Esophagus squamous epithelium (tissue), 5 donors: ENCODE measurements around the gene ITGA7. TPM values are rescaled to one million over a fixed set of nuclear protein-coding genes. Genes with fewer than 3 reads are reported as not detected.

Experiments
- DNase-seq: peaks from one replicate; lab custom pipeline; 2025; lab: John Stamatoyannopoulos, UW
- H3K27ac ChIP-seq, 4 donors: fragments of 200-600 bp; sonication (generic); one replicate each; pipeline ENCODE4 v1.5.1; 2016 to 2019; ENCODE audit warnings: mild to moderate bottlenecking in 1 of 4
- H3K27me3 ChIP-seq, 4 donors: fragments of 200-600 bp; sonication (generic); 1 replicate in 3 of 4; 2 replicates in 1 of 4; pipeline versions ENCODE4 v1.5.1 to v1.6.0; 2017 to 2021; ENCODE audit warnings: antibody characterized with exemption in 1 of 4
- H3K36me3 ChIP-seq, 3 donors: fragments of 200-600 bp; sonication (generic); one replicate each; pipeline ENCODE4 v1.5.1; 2016 to 2019
- H3K4me1 ChIP-seq, 3 donors: fragments of 200-600 bp; sonication (generic); one replicate each; pipeline ENCODE4 v1.5.1; 2017 to 2019
- H3K4me3 ChIP-seq, 4 donors: fragments of 200-600 bp; sonication (generic); 1 replicate in 3 of 4; 2 replicates in 1 of 4; pipeline ENCODE4 v1.5.1; 2016 to 2019; ENCODE audit warnings: mild to moderate bottlenecking in 2 of 4, moderate library complexity in 1 of 4
- H3K9me3 ChIP-seq, 3 donors: fragments of 200-600 bp; sonication (generic); one replicate each; pipeline ENCODE4 v1.5.1; 2016 to 2019
- CTCF ChIP-seq, 6 experiments: fragments of 450-650 bp in 4 of 6; fragments of 200-600 bp in 2 of 6; sonication (generic) in 2 of 6; IDR thresholded peaks; one replicate each; pipeline ENCODE4 v1.5.1; 2016 to 2019; ENCODE audit warnings: antibody characterized with exemption in 6 of 6, mild to moderate bottlenecking in 4 of 6, moderate library complexity in 4 of 6
- POLR2A ChIP-seq, 4 donors: fragments of 450-650 bp; IDR thresholded peaks; one replicate each; pipeline ENCODE4 v1.6.1; 2017; ENCODE audit warnings: antibody characterized with exemption in 4 of 4, mild to moderate bottlenecking in 4 of 4, moderate library complexity in 3 of 4
- WGBS, 2 donors: methylation state at CpG; one replicate each; pipeline ENCODE4 v1.1.5; 2018; 5-methylcytosine and 5-hydroxymethylcytosine counted together
- intact Hi-C: fragments of 100-400 bp; cut with DNase I; formaldehyde crosslinking; loops from one replicate; pipeline ENCODE4 v1.15.0; 2022
- total RNA-seq, 4 donors: library from RNA; depleted of rRNA; stranded (reverse); fragments of >200 nt; gene quantifications; one replicate each; pipeline ENCODE4 v1.1.0, GENCODE V29; 2016
- donor health status: DM: yes; HTN: yes; CAD: no.

The ITGA7 gene
- total RNA-seq, 4 donors from 2014 or later = 1.1 to 26.3 (median 10.5) TPM

- no peak for TF ChIP-seq POLR2A (IDR thresholded peaks at IDR 0.05)
- TF ChIP-seq CTCF (IDR thresholded peaks at IDR 0.05) = no peak
- Histone ChIP-seq H3K4me1 (peaks cover 12 to 42% (median 15%) of the 10 kb centered on the region in 3 donors), H3K27me3 (peaks cover 0 to 38% (median 1%) of the 10 kb centered on the region in 4 donors), H3K4me3 (peak overlapping the region; percentile 33 to 65 (median 58)), H3K9me3 (no peaks in the 10 kb centered on the region), H3K27ac (peak overlapping the region; percentile 50 to 88 (median 84)), H3K36me3 (no peaks in the 10 kb centered on the region)
- intact Hi-C loops = no loop called here
- WGBS, 2 donors = 15 to 25% methylated on average over 2 to 9 of the region's 22 CpGs
- DNase-seq = no peak
Observed at GRCh38 chr12:55707219-55707671, 459 bp downstream of the ITGA7 start.

DNA sequence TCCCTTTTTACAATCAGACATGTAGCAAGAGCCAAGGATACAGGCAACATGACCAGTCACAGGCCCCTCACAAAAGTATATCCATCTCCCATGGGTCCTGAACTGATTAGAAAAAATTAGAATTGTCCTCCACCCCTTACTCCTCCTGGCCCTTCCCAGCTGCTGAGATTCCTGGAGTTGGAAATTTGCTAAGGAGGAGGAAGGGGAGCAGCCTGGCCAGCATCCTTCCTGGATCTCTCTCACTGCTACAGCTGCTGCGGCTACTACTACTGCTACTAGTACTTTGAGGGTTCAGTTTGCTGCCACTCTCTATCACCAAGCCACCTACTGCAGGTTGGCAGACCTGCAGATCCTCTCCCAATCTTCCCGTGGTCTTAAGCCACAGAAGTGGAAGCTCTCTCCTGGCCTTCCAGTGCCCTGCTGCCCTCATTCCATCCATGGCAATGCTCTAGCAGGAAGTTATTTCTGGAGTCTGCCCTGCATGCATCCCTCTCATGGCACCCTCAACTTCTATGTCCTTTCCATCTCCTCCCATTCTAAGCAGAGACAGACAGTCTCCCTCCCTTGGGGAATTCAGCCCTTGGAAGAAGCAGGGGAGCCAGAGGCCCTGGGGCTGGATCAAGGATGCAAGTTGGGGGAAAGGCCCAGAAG, 1.0 kb downstream of the ITGA7 start:
- H3K27me3 ChIP-seq = peaks cover 0 to 38% (median 1%) of the 10 kb centered on the region in 4 donors
- H3K4me1 ChIP-seq = peaks cover 12 to 42% (median 13%) of the 10 kb centered on the region in 3 donors
- intact Hi-C loops = no loop called here

DNA sequence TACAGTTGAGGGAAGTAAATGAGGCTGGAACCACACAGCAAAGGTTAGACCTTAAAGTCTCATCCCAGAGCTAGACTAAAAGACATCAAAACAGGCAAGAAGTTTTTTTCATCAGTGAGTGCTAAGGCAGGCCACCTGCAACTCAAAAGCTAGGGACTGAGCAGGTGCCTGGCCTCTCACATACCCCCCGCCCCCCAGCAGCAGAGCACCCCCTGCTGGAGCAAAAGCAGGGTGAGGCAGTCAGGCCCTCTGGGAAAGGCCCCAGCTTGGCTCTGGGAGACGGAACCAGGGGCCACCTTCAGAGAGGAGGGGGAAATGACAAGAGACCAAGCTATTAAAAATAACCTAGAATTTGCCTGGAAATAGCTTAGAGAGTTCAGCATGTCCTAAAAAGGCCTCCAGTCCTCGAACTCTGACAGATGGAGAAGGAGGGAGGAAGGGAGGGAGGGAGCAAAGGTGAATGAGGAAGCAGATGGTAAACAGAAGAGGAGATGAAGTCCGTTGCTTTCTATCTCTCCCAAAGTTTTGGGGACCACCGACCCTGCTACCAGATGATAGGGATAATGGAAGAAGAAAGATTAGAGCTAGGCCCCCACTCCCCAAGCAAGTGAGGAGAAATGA, 1.8 kb downstream of the ITGA7 start:
- intact Hi-C loops = no loop called here
- no peak for DNase-seq
- Histone ChIP-seq H3K9me3 (no peaks in the 10 kb centered on the region), H3K27me3 (peaks cover 0 to 38% (median 1%) of the 10 kb centered on the region in 4 donors), H3K27ac (peak overlapping the region; percentile 50 to 88 (median 84)), H3K36me3 (no peaks in the 10 kb centered on the region), H3K4me1 (peaks cover 12 to 50% (median 13%) of the 10 kb centered on the region in 3 donors), H3K4me3 (peak overlapping the region; percentile 5 to 65 (median 58))
- WGBS, 2 donors = 46 to 47% methylated on average over 3 to 5 of the region's 5 CpGs
- TF ChIP-seq CTCF (IDR thresholded peaks at IDR 0.05) (peak in 5 of 6 experiments; percentile 10 to 34 (median 25)), POLR2A (IDR thresholded peaks at IDR 0.05) (no peak)

More for the DNA sequence above, 1.0 kb downstream of the ITGA7 start:
- no peak for TF ChIP-seq POLR2A (IDR thresholded peaks at IDR 0.05)
- no peak for TF ChIP-seq CTCF (IDR thresholded peaks at IDR 0.05)
- H3K4me3 ChIP-seq = peak overlapping the region; percentile 33 to 65 (median 58)
- 65 to 80% methylated on average over 2 of the region's 2 CpGs for WGBS, 2 donors
- no peaks in the 10 kb centered on the region for H3K9me3 ChIP-seq
- no peak for DNase-seq
- peak overlapping the region; percentile 50 to 88 (median 84) for H3K27ac ChIP-seq
- no peaks in the 10 kb centered on the region for H3K36me3 ChIP-seq

- Histone ChIP-seq H3K27me3 (peaks cover 0 to 33% (median 1%) of the 10 kb centered on the region in 4 donors), H3K4me3 (peak overlapping the region in 3 of 4 donors; percentile 56 to 65 (median 59)), H3K9me3 (no peaks in the 10 kb centered on the region), H3K36me3 (no peaks in the 10 kb centered on the region), H3K27ac (peak overlapping the region; percentile 50 to 88 (median 84)), H3K4me1 (peaks cover 12 to 58% (median 13%) of the 10 kb centered on the region in 3 donors)
- intact Hi-C loops = no loop called here
- TF ChIP-seq CTCF (IDR thresholded peaks at IDR 0.05) (no peak), POLR2A (IDR thresholded peaks at IDR 0.05) (no peak)
- 65 to 81% methylated on average over 8 to 9 of the region's 9 CpGs for WGBS, 2 donors
- DNase-seq = no peak
Observed at GRCh38 chr12:55704824-55705718, 2.6 kb downstream of the ITGA7 start.
